GM18861 (cell line): ENCODE measurements around the gene CCDC13.

ENCODE experiments used
- ATAC-seq: cut with Tn5 transposase; IDR thresholded peaks from one replicate; pipeline ENCODE4 v1.9.1; 2021; ENCODE audit not compliant: unreplicated experiment

Gene CCDC13

GRCh38 chr3:42735615-42736014 lies 37.4 kb downstream of the CCDC13 start:
- no peak for ATAC-seq

- ATAC-seq = no peak
These were observed 38.0 kb downstream of the CCDC13 start for GRCh38 chr3:42735019-42735418.

GRCh38 chr3:42734263-42734860 lies 38.7 kb downstream of the CCDC13 start:
- no peak for ATAC-seq

GRCh38 chr3:42733501-42734262 lies 39.4 kb downstream of the CCDC13 start:
- ATAC-seq = no peak

- ATAC-seq = no peak
These were observed 40.1 kb downstream of the CCDC13 start for GRCh38 chr3:42732829-42733459.

- ATAC-seq = no peak
These were observed 40.7 kb downstream of the CCDC13 start for GRCh38 chr3:42732196-42732828.

GRCh38 chr3:42731476-42732195 lies 41.4 kb downstream of the CCDC13 start:
- ATAC-seq = no peak

- no peak for ATAC-seq
These were observed 42.2 kb downstream of the CCDC13 start for GRCh38 chr3:42730706-42731420.

GRCh38 chr3:42730294-42730693 lies 42.8 kb downstream of the CCDC13 start:
- ATAC-seq = no peak

- ATAC-seq = no peak
These were observed 43.5 kb downstream of the CCDC13 start for GRCh38 chr3:42729404-42730145.

GRCh38 chr3:42728668-42729364 lies 44.2 kb downstream of the CCDC13 start:
- ATAC-seq = no peak

GRCh38 chr3:42728056-42728455 lies 45.0 kb downstream of the CCDC13 start:
- ATAC-seq = no peak

GRCh38 chr3:42725454-42725853 lies 47.6 kb downstream of the CCDC13 start:
- ATAC-seq = no peak

- ATAC-seq = no peak
These were observed 49.8 kb downstream of the CCDC13 start for GRCh38 chr3:42723219-42723618.
